ENCODE data around the gene RANBP17. TPM values are rescaled to one million over a fixed set of nuclear protein-coding genes. Genes with fewer than 3 reads are reported as not detected.
"Not testable (repeated sequence)": the region's sequence is repeated elsewhere in the genome, so short reads cannot be mapped to it uniquely, and the experiment has no call there.

RANBP17 gene
- 10 to 100 TPM in 3 of 4 donors, 1 to 10 TPM in 1; 8.2 to 15.4 (median 11.1) TPM for polyA plus RNA-seq (ENCODE audit: insufficient read length in 4 of 4)

DNA sequence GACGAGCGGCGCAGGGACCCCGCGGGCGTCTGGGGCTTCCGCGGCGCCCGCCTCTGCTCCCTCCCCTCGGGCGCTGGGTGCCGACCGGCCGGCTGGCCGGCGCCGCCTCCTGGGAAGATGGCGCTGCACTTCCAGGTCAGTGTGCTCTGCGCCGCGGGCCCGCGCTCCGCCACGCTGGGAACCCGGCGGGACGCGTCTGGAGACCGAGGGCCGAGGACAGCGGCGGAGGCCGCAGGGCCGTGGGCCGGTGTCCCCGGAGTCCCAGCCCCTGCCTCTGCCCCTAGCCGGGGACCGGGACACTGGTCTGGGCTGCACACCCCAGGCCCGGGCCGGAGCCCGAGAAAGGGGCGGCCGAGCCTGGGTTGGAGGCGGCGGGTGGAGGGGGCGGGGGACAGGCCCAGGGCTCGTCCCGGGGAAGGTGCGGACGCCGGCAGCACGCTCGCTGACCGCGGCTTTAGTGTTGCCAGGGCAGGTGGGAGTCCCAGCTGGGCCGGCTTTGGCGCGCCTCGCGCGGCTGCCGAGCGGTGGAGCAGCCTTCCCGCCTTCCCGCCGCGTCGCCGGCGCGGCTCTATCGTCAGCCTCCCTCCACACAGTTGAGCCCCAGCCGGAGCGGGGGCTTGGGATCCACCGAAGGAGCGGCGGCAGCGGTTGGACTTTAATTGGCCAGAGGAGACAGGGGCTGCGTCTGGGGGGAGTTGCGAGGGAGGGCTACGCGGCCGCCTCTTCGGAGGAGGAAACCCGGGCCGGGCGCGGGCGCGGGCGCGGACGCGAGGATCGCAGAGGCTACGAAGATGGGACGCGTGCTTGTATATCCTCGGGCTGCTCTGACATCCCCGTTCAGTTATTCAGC, at the start of gene RANBP17:
Gene RANBP17 (plus strand): TSS at position 102 of the 850 bp plus-strand sequence.
- peak; percentile 35 to 50 (median 40) for DNase-seq (ENCODE audit: low read depth in 4 of 4, low spot score in 3 of 4)

GRCh38 chr5:170813231-170813630, 48.6 kb upstream of the RANBP17 start:
- DNase-seq (ENCODE audit: low read depth in 4 of 4, low spot score in 3 of 4) = no peak

DNA sequence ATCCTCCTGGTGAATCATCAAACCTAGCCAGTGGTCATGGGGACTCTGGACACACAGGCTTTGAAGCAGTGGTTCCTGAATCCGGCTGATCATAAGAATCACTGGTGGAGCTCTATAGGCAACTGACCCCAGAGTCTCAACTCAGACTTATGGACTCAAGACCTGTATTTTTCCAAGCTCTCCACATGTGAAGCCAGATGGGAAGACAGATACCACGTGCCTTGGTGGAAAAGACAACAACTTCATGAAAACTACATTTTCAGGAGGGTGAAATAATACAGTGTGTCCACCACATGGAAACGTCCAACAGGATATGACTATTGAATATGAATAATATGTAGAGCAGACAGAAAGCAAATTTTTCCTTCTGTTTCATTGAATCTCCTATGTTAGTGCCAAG, 44.6 kb upstream of the RANBP17 start:
- DNase-seq (ENCODE audit: low read depth in 4 of 4, low spot score in 3 of 4) = no peak

DNA sequence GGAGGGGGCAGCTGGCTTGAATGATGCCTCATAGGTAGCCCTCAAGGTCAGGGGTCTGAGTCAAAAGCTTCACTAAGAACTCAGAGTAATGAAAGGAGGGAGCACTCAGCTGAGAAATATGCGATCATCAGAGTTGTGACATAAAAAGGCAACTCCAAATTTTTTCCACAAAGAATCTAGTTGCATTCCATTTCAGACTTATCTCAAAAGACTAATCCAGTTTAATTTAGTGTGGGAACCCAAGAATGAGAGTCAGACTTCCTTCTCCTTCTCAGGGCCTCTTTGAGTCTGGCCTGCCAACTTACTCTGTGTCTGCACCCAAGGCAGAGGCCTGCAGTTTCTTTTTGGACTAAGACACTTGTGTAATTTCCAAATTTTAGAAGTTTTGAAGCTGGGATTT, 43.6 kb upstream of the RANBP17 start:
- DNase-seq (ENCODE audit: low read depth in 4 of 4, low spot score in 3 of 4) = no peak

DNA sequence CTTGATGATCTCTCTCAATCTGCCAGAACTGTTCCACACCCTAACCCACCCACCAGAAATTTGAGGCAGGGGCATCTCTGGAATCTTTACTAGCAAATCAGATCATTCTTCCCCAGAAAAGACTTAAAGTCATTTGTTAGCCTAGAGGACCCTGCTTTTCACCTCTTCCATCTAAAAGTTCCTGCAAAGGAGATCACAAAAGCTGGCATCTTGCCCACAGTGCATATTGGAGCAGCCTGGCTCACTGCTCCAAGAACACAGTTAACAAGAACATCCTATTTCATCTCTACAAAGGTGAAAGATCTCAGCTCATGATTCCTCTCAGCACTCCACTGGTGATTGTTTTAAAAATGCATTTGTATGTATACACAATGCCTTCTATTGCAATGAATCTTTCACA, 42.0 kb upstream of the RANBP17 start:
- DNase-seq (ENCODE audit: low read depth in 4 of 4, low spot score in 3 of 4) = no peak

DNA sequence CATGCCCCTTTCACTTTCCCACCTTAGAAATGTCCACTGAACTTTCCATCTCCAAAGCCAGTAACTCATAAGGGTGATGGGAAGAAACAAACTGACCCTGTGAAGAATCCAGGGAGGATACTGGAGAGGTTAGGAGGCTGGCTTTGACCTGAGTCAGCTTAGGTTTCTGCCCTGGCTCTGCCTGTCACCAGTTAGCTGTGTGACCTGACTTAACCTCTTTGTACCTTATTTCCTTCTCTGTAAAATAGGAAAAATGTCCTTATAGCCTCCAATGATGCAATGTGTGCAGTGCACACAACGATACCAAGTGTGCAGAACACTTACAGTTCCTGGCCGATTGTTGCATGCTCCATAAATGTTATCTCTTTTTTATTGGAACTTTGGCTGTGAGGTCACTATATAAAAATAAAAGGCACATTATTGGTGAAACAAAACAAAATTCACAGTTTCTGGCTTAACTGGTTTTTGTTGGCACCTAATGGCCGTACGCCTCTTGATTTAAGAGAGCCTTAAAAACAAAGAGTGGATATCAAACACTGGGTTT, 40.5 kb upstream of the RANBP17 start:
- DNase-seq (ENCODE audit: low read depth in 4 of 4, low spot score in 3 of 4) = no peak

- DNase-seq (ENCODE audit: low read depth in 4 of 4, low spot score in 3 of 4) = no peak
These were observed 35.7 kb upstream of the RANBP17 start for GRCh38 chr5:170826117-170826516.

DNA sequence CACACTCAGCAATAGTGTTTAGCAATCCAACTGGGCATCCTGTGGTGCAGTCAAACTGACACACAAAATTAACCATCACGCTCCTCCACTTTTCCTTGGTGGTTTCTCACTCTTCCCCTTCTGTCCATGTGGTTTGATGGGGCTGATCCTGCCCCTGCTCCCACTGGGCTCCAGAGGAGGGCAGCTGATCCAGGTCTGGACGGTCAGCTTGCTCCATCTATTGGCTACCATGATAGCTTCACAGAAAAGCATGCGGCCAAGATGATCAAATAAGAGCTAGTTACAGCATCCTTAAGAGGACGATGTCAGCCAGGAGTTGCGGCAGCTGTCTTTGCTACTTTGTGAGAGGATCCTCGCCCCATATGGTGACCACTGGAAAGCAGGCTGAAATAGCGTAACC, 29.6 kb upstream of the RANBP17 start:
- DNase-seq (ENCODE audit: low read depth in 4 of 4, low spot score in 3 of 4) = no peak

GRCh38 chr5:170833981-170834380, 27.8 kb upstream of the RANBP17 start:
- not testable (repeated sequence) for DNase-seq (ENCODE audit: low read depth in 4 of 4, low spot score in 3 of 4)

GRCh38 chr5:170836226-170836625, 25.6 kb upstream of the RANBP17 start:
- DNase-seq (ENCODE audit: low read depth in 4 of 4, low spot score in 3 of 4) = no peak

DNA sequence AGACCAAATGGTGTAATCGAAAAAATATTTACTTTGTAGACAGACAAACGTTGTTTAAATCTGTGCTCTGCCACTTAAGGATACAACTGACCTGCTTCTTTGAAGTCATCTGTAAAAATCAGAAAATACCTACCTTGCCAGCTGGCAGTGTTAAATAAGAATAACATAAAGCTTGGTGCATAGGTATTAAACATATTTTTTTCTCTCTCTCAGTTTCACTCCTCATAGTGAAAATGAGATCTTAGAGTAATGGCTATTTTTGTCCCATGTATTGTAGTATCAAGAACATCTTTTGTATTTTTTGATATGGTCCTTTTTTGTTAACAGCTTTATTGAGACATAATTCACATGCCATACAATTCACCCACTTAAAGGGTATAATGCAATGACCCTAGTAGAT, 17.9 kb upstream of the RANBP17 start:
- no peak for DNase-seq (ENCODE audit: low read depth in 4 of 4, low spot score in 3 of 4)

DNA sequence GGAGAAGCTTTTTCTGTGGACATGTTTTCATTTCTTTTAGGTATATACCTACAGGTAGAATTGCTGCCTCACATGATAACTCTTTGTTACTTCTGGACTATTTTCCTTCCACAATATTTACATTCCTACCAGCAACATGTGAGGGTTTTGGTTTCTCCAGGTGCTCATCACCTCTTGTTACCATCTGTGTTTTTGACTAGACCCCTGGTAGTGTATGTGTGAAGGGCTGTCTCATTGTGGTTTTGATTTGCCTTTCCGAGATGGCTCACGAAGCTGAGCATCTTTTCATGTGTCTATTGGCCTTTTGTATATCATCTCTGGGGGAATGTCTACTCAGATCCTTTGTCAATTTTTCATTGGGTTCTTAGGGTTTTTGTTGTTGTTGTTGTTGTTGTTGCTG, 17.2 kb upstream of the RANBP17 start:
- DNase-seq (ENCODE audit: low read depth in 4 of 4, low spot score in 3 of 4) = no peak

- no peak for DNase-seq (ENCODE audit: low read depth in 4 of 4, low spot score in 3 of 4)
These were observed 15.4 kb upstream of the RANBP17 start for GRCh38 chr5:170846416-170846815.

DNA sequence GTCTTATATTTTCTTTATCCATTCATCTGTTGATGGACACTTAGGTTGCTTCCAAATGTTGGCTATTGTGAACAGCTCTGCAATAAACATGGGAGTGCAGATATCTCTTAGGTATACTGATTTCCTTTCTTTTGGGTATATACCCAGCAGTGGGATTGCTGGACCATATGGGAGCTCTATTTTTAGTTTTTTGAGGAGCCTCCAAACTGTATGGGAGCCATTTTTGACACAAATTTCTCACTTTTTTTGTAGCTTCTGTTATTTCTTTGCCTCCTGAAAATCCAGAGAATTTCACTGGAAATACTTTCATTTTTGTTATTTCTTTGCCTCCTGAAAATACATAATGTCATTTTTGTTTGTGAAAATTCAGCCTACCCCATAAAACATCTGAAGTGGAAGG, 15.0 kb upstream of the RANBP17 start:
- no peak for DNase-seq (ENCODE audit: low read depth in 4 of 4, low spot score in 3 of 4)

DNA sequence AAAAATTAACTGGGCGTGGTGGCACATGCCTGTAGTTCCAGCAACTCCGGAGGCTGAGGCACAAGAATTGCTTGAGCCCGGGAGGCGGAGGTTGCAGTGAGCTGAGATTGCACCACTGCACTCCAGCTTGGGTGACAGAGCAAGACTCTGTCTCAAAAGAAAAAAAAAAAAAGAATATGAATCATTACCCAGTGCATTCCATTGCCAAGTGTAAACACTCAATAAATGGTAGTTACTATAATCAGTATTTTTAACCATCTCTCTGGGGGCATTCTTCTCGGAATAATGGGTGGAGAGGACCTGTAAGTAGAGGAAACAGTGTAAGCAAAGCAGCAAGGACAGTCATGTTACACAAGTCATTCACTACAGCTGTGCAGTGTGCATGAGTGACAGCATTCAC, 13.8 kb upstream of the RANBP17 start:
- DNase-seq (ENCODE audit: low read depth in 4 of 4, low spot score in 3 of 4) = no peak

DNA sequence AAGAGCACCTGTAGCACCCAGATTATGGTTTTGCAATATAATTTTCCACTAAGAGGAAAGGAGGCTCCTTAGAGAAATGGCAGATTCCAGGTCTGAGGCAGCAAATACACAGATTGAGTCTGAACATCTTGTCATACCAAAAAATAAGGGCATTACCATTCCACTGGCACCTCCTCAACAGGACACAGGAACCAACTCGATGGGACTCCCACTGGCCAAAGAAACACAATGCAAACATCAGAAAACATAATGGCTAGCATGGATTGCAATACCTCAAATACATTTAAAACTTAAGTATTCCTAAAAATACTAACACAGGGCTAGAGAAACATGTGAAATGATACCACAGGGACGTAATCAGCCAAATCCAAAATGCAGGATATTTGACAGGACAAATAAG, 12.4 kb upstream of the RANBP17 start:
- DNase-seq (ENCODE audit: low read depth in 4 of 4, low spot score in 3 of 4) = no peak

DNA sequence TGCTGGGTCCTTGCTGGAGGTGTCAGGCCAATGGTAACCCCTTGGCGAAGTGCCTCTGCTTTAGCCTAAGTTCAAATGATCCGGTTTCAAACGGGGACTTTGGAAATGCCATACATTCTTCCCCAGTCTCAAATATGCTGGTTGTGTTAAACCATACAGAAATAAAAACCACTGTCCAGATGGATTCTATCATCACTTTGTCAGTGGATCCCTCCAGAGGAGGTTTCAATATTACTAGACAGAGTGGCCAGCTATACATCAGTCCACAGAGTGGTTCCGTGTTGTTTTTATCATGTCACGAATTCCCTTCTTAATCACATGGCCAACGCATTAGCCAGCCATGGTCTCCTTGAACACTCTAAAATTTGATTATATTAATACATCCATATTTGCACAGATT, 7.3 kb upstream of the RANBP17 start:
- no peak for DNase-seq (ENCODE audit: low read depth in 4 of 4, low spot score in 3 of 4)

DNA sequence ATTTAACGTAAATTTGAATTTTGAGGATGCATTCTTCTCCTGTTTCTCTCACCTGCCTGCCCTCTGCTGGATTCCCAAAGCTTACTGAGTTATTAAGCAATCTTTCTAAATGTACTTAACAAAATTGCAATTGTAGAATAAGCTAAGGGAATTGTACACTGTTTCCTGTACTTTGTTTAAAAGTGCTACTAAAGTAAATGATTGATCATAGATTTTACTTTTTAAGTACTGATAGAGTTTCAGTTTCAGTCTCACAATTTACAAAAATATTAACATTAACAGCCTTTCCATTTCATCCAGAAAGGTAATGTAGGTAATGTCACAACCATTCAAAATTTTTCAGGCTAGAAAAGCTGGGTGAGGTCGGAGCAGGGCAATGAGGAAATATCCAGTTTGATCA, 4.8 kb upstream of the RANBP17 start:
- no peak for DNase-seq (ENCODE audit: low read depth in 4 of 4, low spot score in 3 of 4)

DNA sequence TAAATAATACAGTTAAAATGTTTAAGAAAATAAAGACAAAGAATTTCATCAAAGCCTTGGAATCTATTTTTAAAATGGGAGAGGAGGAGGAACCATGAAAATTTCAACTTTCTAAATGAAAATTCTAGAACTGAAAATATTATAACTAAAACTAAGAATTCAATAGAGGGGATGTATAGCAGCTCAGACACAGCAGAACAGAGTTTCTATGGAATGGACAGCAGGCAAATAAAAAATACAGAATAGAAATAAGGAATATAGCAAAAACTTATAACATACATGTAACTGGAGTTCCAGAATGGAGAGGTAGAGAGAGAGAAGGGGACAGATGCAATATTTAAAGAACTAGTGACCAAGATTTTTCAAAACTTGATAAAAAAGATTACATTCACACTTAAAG, 1.4 kb upstream of the RANBP17 start:
- no peak for DNase-seq (ENCODE audit: low read depth in 4 of 4, low spot score in 3 of 4)

DNA sequence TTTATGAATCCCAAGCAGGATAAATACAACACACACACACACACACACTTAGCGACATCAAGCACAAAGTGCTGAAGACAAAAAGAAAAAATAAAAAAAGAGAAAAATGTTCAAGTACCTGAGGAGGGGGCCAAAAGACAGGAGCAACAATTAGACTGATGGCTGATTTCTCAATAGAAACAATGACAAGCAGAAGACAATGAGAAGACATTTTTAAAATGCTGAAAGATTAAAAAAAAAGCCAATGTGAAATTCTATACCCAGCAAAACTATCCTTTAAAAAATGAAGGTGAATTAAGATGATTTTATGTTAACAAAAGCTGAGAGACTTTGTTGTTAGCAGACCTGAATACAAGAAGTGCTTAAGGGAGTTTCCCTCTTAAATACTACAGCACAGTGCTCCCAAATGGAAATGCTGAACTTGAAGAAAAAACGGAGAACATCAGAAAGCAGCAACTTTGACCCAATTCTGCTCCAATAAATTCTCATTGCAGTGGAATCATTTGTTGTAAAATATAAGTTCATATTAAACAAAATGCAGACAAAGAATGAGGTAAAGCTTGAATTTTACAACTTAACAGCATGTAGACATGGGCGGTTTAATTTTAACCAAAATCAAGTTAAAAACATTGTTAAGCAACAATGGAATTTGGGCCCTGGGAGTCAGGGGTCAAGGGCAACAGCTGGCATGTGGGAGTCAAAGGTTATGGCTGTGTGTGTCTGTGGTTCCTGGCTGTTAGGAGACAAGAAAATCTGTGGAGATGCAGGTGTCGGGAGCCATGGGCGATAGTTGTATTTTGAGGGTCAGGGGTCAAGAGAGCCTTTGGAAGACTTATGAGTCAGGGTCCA, 776 bp upstream of the RANBP17 start:
- DNase-seq (ENCODE audit: low read depth in 4 of 4, low spot score in 3 of 4) = peak in 2 of 4 donors; percentile 5 to 7

DNA sequence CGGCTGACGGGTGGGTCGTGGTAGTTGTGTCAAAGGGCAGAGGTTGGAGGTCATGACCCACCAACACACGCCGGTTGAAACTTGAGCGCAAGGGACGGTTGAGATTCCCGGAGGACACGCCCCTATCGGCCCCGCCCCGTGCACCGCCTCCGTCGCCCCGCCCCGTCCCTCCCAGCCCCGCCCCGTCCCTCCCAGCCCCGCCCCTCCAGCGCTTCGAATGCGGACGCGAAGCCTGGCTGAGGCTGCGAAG, 226 bp upstream of the RANBP17 start:
- DNase-seq (ENCODE audit: low read depth in 4 of 4, low spot score in 3 of 4) = peak in 1 of 4 donors; percentile 8

DNA sequence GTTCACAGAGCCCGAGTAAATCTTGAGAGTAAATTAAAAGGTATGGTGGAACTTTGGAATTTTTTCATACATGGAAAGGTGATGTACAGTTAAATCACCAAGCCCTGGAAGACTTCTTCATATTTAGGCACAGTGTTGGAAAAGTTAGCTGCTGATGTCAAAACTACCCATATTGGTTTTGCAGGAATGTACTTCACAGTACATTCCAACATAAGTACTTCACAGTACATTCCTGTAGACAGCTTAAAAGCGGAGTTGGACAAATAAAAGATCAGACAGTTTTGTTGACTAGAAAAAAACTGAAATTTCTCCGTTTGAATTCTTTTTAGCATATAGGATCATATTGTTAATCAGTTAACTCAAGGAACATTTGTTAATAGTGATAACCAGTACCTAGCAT, 1.8 kb downstream of the RANBP17 start:
- no peak for DNase-seq (ENCODE audit: low read depth in 4 of 4, low spot score in 3 of 4)
